Calu3 (cell line): ENCODE measurements around the gene RNF113B. TPM values are rescaled to one million over a fixed set of nuclear protein-coding genes. Genes with fewer than 3 reads are reported as not detected.
A peak's percentile ranks its signal among the peaks of the same experiment; 100 is the strongest.

Source experiments
- BruUV-seq: library from RNA; stranded (reverse); fragments of 400-500 nt; replicated peaks from 2 replicates; lab custom pipeline; 2021; lab: Mats Ljungman, UMichigan
- CTCF ChIA-PET: fragments of 300-600 bp; sonication (Branson Sonifier 250); formaldehyde crosslinking; loops from one replicate; lab custom pipeline; 2022; ENCODE audit warnings: antibody characterized with exemption; lab: Charles Lee
- DNase-seq: peaks from one replicate; pipeline ENCODE4 v3.0.0; 2022
- H3K27ac Mint-ChIP-seq: one replicate; pipeline ENCODE4 v1.8.0; 2022; ENCODE audit warnings: mixed read lengths; ENCODE audit not compliant: unreplicated experiment
- H3K27me3 Mint-ChIP-seq: one replicate; pipeline ENCODE4 v1.8.0; 2022; ENCODE audit warnings: mixed read lengths; ENCODE audit not compliant: unreplicated experiment
- H3K36me3 Mint-ChIP-seq: one replicate; pipeline ENCODE4 v1.8.0; 2022; ENCODE audit warnings: mild to moderate bottlenecking, moderate library complexity, mixed read lengths; ENCODE audit not compliant: insufficient read depth, unreplicated experiment
- H3K4me1 Mint-ChIP-seq: one replicate; pipeline ENCODE4 v1.8.0; 2022; ENCODE audit warnings: mild to moderate bottlenecking, low read depth, mixed read lengths; ENCODE audit not compliant: unreplicated experiment
- H3K4me3 Mint-ChIP-seq: one replicate; pipeline ENCODE4 v1.8.0; 2022; ENCODE audit warnings: mild to moderate bottlenecking, low read depth, moderate library complexity, mixed read lengths; ENCODE audit not compliant: unreplicated experiment
- H3K9me3 Mint-ChIP-seq: one replicate; pipeline ENCODE4 v1.8.0; 2022; ENCODE audit warnings: low read depth, mixed read lengths; ENCODE audit not compliant: unreplicated experiment
- CTCF ChIP-seq: fragments of 200-600 bp; IDR thresholded peaks from one replicate; pipeline ENCODE4 v1.8.0; 2022; ENCODE audit warnings: antibody characterized with exemption; ENCODE audit not compliant: unreplicated experiment
- intact Hi-C: fragments of 100-400 bp; cut with micrococcal nuclease; formaldehyde crosslinking; loops from one replicate; pipeline ENCODE4 v1.10.0; 2022; ENCODE audit not compliant: unreplicated experiment
- total RNA-seq: library from RNA; stranded (reverse); gene quantifications from 2 replicates; pipeline ENCODE4 v1.2.3, GENCODE V29; 2022

RNF113B gene
- total RNA-seq, 1 experiment from 2014 or later, result not detected

- no peaks in the 10 kb centered on the region for H3K4me1 Mint-ChIP-seq
Observed at GRCh38 chr13:98213354-98213753, 36.3 kb upstream of the RNF113B start.

GRCh38 chr13:98212763-98213162 lies 35.7 kb upstream of the RNF113B start:
- BruUV-seq, result no TSS peak
- H3K4me3 Mint-ChIP-seq, result no peak overlapping the region
- peaks cover 5% of the 10 kb centered on the region for H3K4me1 Mint-ChIP-seq
- no peak overlapping the region for H3K27ac Mint-ChIP-seq
- no peaks in the 10 kb centered on the region for H3K9me3 Mint-ChIP-seq
- peaks cover 3% of the 10 kb centered on the region for H3K36me3 Mint-ChIP-seq
- CTCF ChIA-PET, result interaction anchor here (0.6 kb wide), 1 partner anchor 42 kb away, joined by 3 read pairs; no protein-coding TSS in a partner anchor
- DNase-seq, result no peak
- intact Hi-C loops, result loop anchor here (5.0 kb wide), 1 partner anchor 160 kb away; no protein-coding TSS in a partner anchor
- no peak for TF ChIP-seq CTCF
- no peaks in the 10 kb centered on the region for H3K27me3 Mint-ChIP-seq

More at GRCh38 chr13:98213354-98213753, 36.3 kb upstream of the RNF113B start:
- H3K9me3 Mint-ChIP-seq, result no peaks in the 10 kb centered on the region
- intact Hi-C loops, result loop anchor here (5.0 kb wide), 1 partner anchor 161 kb away; no protein-coding TSS in a partner anchor
- H3K4me3 Mint-ChIP-seq, result no peak overlapping the region
- CTCF ChIA-PET, result interaction anchor here (0.6 kb wide), 1 partner anchor 42 kb away, joined by 3 read pairs; no protein-coding TSS in a partner anchor
- BruUV-seq, result no TSS peak
- DNase-seq, result no peak
- no peak for TF ChIP-seq CTCF
- H3K36me3 Mint-ChIP-seq, result peaks cover 3% of the 10 kb centered on the region
- no peak overlapping the region for H3K27ac Mint-ChIP-seq
- H3K27me3 Mint-ChIP-seq, result no peaks in the 10 kb centered on the region

- H3K4me1 Mint-ChIP-seq, result peaks cover 17% of the 10 kb centered on the region
- H3K27ac Mint-ChIP-seq, result no peak overlapping the region
- peaks cover 3% of the 10 kb centered on the region for H3K36me3 Mint-ChIP-seq
Observed at GRCh38 chr13:98208606-98209005, 31.5 kb upstream of the RNF113B start.

GRCh38 chr13:98207416-98207815 lies 30.3 kb upstream of the RNF113B start:
- Mint-ChIP-seq H3K27me3 (no peaks in the 10 kb centered on the region), H3K9me3 (peaks cover 5% of the 10 kb centered on the region), H3K4me1 (peaks cover 17% of the 10 kb centered on the region), H3K36me3 (peaks cover 3% of the 10 kb centered on the region), H3K4me3 (peak overlapping the region; percentile 25), H3K27ac (peak overlapping the region; percentile 53)
- no TSS peak for BruUV-seq
- no peak for TF ChIP-seq CTCF
- intact Hi-C loops, result no loop called here
- CTCF ChIA-PET, result interaction anchor here (0.7 kb wide), 1 partner anchor 48 kb away, joined by 7 read pairs; no protein-coding TSS in a partner anchor
- DNase-seq, result peak; percentile 7

More at GRCh38 chr13:98208606-98209005, 31.5 kb upstream of the RNF113B start:
- Mint-ChIP-seq H3K27me3 (no peaks in the 10 kb centered on the region), H3K4me3 (no peak overlapping the region), H3K9me3 (peaks cover 5% of the 10 kb centered on the region)
- DNase-seq, result no peak
- CTCF ChIA-PET, result no interaction called here
- BruUV-seq, result no TSS peak
- TF ChIP-seq CTCF, result no peak
- intact Hi-C loops, result no loop called here
